Mesenteric fat pad (tissue), 1 donor: ENCODE data around the gene TREX2. TPM values are rescaled to one million over a fixed set of nuclear protein-coding genes. Genes with fewer than 3 reads are reported as not detected.

Experiments
- DNase-seq: peaks from one replicate; pipeline ENCODE4 v3.0.0-alpha.2; 2020; ENCODE audit warnings: low spot score
- total RNA-seq: library from RNA; stranded (reverse); fragmentation: NEBNext Ultra II Directional; extraction: Animal tissue kit (Norgen Biotek cat#: 25700); gene quantifications from one replicate; pipeline ENCODE4 v1.2.1, GENCODE V29; 2021
- donor health status: DM: yes; HTN: yes; CAD: no.

The TREX2 gene
- total RNA-seq, 1 donor from 2014 or later = 0.80 TPM

GRCh38 chrX:153440556-153441135 is 5.2 kb downstream of the TREX2 start:
- DNase-seq = no peak

GRCh38 chrX:153439977-153440376 is 5.9 kb downstream of the TREX2 start:
- no peak for DNase-seq

GRCh38 chrX:153438532-153438931 is 7.3 kb downstream of the TREX2 start:
- DNase-seq = no peak

GRCh38 chrX:153435845-153436244 is 10.0 kb downstream of the TREX2 start:
- DNase-seq = no peak

- no peak for DNase-seq
Observed at GRCh38 chrX:153434801-153435200, 11.1 kb downstream of the TREX2 start.

- no peak for DNase-seq
Observed at GRCh38 chrX:153433781-153434285, 12.0 kb downstream of the TREX2 start.

- DNase-seq = no peak
Observed at GRCh38 chrX:153433161-153433680, 12.6 kb downstream of the TREX2 start.

GRCh38 chrX:153430796-153431195 is 15.1 kb downstream of the TREX2 start:
- no peak for DNase-seq

GRCh38 chrX:153426204-153426603 is 19.7 kb downstream of the TREX2 start:
- no peak for DNase-seq

GRCh38 chrX:153423652-153424051 is 22.2 kb downstream of the TREX2 start:
- no peak for DNase-seq

- no peak for DNase-seq
Observed at GRCh38 chrX:153421856-153422255, 24.0 kb downstream of the TREX2 start.

- DNase-seq = no peak
Observed at GRCh38 chrX:153420851-153421599, 24.8 kb downstream of the TREX2 start.

GRCh38 chrX:153417637-153418036 is 28.2 kb downstream of the TREX2 start:
- no peak for DNase-seq

- DNase-seq = no peak
Observed at GRCh38 chrX:153416781-153417450, 28.9 kb downstream of the TREX2 start.

GRCh38 chrX:153414856-153415510 is 30.9 kb downstream of the TREX2 start:
- DNase-seq = no peak

GRCh38 chrX:153413731-153414130 is 32.1 kb downstream of the TREX2 start:
- no peak for DNase-seq

GRCh38 chrX:153412746-153413720 is 32.8 kb downstream of the TREX2 start:
- DNase-seq = no peak

- DNase-seq = no peak
Observed at GRCh38 chrX:153411988-153412574, 33.8 kb downstream of the TREX2 start.

GRCh38 chrX:153411255-153411987 is 34.4 kb downstream of the TREX2 start, which contains the start of gene ZFP92:
Gene ZFP92 (plus strand): TSS chrX:153411472. CDS start chrX:153418323, 6,851 bp downstream.
- no peak for DNase-seq
